SKM-1 (cell line): ENCODE measurements around the gene PAPOLA.
"Not testable (repeated sequence)": the region's sequence is repeated elsewhere in the genome, so short reads cannot be mapped to it uniquely, and the experiment has no call there.

Experiments
- DNase-seq: peaks from one replicate; lab custom pipeline; 2025; ENCODE audit not compliant: unreplicated experiment; lab: John Stamatoyannopoulos, UW

Gene PAPOLA

DNA sequence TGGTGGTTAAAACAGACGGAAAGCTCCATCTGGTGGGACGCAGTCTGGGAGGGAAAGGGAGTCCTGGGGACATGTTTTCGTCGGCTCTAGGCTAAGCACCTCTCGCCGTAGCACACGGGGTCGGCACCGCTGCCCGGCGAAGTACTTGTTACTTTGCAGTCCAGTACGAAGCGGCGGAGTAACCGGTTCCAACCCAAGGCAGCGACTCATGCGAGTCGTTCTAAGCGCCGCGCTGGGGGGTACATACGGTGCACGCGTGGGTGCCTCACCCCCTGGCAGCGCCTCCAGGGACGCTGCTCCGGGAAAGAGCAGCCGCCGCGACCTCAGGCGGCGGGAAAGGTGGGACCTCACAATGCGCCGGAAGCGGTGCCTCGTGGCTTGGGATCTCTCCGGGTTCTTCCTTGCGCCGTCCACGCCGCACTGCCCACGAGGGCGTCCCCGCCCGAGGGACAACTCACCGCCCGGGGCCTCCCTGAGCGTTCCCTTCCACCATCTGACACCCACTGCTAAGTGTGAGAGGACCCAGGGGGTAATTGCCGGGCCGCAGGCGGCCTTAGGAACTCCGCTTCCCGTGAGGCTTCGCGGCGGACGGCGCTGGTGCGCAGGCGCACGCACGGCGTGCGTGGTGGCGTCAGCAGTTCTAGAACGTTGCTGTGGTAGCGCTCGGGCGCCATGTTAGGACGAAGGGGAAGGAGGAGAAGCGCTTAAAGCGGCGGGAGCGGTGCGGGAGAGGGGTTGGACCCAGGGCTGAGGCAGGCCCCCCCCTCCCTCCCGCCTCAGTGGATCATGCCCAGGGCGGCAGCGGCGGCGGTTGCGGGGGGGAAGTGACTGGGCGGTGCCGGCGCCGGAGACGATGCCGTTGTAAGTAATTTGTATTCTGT, at the start of gene PAPOLA:
TSS of gene PAPOLA (plus strand) at position 643 of the 881 bp plus-strand sequence. CDS start at position 854, 211 bp downstream.
- peak; percentile 52 for DNase-seq

GRCh38 chr14:96452684-96453083, 49.5 kb upstream of the PAPOLA start:
- DNase-seq, result no peak

DNA sequence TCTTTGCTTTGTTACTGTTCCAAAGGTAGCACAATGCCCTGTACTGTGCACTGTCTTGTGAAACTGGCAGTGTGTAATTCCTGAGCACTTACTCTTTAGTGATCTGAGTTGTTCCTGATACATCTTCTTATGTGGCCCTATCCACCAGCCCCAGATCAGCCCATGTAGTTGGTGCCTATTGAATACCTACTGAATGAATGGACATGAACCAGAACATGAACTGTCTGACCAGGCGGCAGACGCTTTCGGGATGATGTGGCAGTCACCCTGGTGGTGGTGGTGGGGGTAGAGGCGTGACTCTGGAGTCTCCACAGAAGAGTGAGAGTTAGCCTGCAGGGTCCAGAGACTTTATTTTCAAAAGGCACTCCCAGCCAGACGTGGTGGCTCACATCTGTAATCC, 46.6 kb upstream of the PAPOLA start:
- no peak for DNase-seq

DNA sequence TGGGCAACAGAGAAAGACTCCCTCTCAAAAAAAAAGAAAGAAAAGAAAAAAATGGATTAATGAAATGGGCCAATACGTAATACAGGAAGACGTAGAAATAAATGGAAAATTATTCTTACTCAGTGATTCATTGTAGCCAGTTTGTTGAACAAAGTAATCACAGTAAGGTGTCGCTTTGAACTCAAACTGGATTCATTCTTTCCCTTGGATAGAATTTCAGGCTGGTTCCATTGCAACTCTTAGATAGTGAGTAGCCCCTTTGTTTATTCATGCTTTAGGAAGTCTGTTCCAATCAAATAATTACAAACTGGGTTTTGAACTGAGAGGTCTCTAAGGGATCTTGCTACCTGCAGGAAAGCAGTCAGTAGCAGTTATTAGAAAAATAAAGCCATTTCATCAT, 42.3 kb upstream of the PAPOLA start:
- no peak for DNase-seq

GRCh38 chr14:96461950-96462798, 40.0 kb upstream of the PAPOLA start:
- no peak for DNase-seq

- no peak for DNase-seq
These were observed 38.0 kb upstream of the PAPOLA start for GRCh38 chr14:96464136-96464535.

DNA sequence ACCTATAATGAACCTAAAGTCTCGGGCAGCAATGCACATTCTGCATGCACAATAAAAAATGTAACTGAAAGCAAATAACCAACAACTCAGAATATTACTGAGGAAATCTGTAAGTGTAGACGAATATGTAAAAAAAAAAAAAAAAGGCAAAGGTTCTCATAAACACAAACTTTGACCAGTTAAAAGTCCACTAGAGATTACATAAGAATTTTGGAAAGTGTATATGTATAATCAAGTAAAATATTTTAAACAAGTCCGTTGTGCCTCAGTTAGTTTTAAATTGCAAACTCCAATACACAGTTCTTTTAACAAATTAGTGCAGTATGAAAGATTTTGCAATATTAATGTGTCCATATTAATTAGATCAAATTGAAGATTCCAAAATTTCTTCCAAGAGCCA, 35.3 kb upstream of the PAPOLA start:
- no peak for DNase-seq

DNA sequence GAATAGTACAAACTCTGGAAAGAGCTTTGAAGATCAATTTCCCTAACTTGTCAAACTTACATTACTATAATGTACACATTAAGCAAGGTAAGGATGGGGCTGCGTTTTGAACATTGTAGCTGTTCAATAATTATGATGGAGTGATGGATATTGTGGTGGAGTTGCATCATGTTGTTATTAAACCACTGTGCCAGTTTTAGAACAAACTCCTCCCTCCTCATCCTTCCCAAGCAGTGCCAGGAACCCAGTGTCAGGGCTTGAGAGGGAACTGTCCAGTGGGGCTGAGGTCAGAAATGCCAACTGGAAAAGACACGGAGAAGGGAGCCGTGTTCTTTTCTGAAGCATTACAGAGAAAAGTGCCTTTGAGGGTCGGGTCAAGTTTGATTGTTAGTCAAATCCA, 31.9 kb upstream of the PAPOLA start:
- no peak for DNase-seq

DNA sequence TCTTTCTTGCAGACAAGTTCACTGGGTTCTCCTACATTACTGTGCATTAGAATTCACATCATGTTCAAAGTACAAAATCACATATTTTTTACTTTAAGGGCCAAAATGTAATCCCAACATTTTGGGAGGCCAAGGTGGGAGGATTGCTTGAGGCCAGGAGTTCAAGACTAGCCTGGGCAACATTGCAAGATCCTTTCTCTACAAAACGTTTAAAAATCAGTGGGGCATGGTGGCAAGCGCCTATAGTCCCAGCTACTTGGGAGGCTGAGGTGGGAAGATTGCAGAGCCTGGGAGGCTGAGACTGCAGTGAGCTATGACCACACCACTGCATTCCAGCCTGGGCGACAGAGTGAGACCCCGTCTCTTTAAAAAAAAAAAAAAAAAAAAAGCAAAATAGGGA, 31.2 kb upstream of the PAPOLA start:
- DNase-seq, result not testable (repeated sequence)

GRCh38 chr14:96478119-96478518, 24.1 kb upstream of the PAPOLA start:
- DNase-seq, result no peak

DNA sequence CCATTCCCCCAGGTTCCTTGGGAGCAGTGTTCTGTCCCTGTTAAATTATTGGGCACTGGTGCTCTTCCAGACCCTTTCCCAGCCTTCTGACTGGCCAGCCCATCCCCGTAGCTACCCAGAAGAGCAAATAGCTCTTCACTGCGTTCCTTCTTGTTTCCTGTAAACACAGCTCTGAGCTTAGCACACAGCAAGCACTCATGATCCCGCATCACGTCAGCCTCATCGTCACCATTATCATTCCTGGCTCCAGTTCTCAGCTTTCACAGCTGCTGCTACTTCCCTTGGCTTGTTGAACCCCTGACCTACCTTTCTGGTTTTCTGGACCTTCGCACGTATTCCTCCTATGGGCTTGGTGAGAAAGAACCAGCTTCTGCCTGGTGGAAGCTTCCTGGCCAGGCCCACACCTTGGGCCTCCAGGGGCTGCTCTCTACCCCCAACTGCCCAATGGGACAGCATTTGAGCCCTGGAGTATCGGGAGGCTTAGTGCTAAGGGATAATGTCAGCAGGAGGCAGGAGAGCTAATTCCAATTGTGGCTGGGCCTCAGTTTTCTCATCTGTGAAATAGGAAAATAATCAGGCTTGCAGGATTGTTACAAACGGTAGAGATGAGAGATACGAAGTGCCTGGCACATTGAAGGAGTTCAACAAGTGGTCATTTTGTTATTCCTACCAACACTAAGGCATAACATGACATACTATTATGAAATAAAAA, 22.6 kb upstream of the PAPOLA start:
- DNase-seq, result no peak

- DNase-seq, result no peak
These were observed 20.4 kb upstream of the PAPOLA start for GRCh38 chr14:96481731-96482314.

DNA sequence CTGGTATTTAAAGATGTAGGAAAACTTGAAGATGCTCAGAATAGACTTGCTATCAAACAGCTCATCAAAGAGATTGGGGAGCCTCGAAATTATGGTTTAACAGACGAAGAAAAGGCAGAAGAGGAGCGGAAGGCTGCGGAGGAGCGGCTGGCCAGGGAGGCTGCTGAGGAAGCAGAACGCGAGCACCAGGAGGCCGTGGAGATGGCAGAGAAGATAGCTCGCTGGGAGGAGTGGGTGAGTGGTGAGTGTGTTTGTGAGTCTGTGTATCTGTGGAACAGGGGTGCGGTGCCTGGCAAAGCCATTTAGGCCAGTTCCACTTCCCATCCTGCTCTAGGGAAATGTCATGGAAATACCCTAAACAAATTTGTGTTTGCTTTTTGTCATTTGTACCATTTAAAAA, 19.2 kb upstream of the PAPOLA start:
- DNase-seq, result no peak

DNA sequence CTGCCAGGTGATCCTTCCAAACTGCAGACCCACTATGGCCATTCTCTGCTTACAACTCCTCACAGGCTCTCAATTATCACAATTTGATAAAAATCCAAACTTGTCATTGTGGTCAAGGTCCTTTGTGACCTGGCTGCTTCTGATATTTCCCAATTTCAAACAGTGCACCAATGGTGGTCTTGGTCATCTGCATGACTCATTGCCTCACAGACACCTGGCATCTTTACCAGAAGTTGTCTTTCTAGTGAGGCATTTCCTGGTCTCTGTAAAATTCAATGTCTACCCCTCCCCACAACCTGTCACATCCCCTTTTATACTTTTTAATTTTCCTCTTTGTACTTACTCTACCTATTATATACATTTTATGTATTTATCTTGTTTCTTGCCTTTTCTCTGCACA, 17.8 kb upstream of the PAPOLA start:
- DNase-seq, result no peak

DNA sequence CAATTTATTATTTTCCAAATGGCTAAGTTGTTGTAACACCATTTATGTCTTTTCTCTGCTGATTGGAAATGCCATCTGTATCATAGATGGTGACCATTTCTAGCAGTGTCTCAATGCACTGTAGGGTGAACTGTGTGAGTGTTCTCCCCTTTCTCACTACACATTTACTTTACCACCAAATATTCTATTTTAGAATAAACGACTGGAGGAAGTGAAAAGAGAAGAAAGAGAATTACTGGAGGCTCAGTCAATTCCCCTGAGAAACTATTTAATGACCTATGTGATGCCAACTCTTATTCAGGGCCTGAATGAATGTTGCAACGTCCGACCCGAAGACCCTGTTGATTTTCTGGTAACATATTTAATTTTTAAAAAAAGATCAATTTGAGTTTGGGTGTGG, 15.5 kb upstream of the PAPOLA start:
- DNase-seq, result no peak

DNA sequence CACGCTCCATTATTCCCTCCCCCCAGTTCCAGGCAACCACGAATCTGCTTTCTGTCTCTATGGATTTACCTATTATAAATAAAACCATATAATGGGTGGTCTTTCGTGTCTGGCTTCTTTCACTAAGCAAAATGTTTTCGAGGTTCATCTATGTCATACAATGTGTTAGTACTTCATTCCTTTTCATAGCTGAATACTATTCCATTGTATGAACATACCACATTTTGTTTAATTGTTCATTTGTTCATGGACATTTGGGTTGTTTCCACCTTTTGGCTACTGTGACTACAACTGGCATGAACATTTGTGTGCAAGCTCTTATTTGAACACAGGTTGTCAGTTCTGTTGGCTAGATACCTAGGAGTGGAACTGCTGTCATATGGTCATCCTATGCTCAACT, 12.9 kb upstream of the PAPOLA start:
- DNase-seq, result no peak

DNA sequence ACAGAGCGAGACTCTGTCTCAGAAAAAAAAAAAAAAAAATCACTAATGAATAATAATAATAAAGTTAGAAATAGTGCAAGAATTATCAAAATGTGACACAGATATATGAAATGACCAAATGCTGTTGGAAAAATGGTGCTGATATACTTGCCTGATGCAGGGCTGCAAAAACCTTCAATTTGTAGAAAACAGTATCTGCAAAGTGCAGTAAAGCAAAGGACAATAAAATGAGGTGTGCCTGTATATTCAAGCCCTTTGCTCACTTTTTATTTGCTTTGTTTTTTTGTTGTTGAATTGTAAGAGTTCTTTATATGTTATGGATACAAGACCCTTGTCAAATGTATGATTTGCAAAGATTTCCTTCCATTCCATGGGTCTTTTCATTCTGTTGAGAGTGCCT, 9.0 kb upstream of the PAPOLA start:
- DNase-seq, result no peak

GRCh38 chr14:96494331-96494730, 7.9 kb upstream of the PAPOLA start:
- DNase-seq, result no peak

DNA sequence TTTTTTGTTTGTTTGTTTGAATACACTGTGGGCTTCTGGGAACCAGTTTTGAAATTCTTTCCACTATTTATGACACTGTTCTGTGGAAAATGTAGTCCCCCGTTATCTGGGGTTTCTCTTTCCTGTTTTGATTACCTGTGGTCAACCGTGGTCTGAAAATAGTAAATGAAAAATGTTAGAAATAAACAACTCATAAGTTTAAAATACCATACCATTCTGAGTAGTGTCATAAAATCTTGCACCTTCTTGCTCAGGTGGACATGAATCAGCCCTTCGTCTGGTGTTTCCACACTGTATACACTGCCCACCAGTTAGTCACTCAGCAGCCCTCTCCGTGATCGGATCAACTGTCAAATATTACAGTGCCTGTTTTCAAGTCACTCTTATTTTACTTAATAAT, 5.1 kb upstream of the PAPOLA start:
- DNase-seq, result no peak

DNA sequence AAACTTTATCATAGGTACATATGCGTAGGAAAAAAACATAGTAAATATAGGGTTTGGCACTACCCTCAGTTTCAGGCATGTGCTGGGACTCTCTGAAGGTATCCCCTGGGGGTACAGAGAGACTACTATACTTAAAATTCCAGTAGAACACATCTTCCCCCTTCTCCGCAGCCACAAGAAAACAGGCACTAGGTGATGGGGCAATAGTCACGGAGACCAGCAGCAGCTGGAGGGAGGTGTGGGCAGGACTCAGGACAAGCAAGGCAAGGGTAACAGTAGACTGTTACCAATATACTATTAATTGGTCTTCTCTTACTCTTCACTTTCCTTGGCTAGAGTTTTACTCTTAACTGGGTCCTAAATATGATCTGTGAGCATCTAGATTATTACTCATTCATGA, 4.6 kb upstream of the PAPOLA start:
- no peak for DNase-seq

DNA sequence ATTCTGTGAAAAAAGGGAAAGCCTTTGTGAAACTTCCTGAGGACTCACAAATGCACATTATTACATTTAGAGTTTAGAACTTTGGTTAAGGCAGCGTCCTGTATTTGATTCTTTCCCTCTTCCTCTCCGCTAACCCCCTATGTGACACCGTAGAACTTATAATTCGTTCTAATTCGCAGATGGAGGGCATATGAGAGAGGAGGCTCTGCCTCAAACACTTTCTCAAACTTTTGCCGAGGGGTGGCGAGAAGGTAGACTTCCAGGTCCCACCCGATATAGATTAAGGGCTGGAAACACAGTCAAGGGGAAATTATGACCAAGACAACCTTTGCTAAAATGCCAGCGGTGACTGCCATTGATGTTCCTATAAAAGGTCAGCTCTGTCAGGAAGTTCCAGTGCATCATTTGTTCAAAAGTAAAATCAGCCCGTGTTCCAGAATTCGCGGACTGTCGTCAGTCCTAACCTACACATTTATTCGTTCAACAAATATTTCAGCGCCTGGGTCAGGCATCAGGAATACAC, 904 bp upstream of the PAPOLA start:
- DNase-seq, result no peak
